WTC11 (cell line): Measurements from ENCODE around the gene KAZN. TPM values are rescaled to one million over a fixed set of nuclear protein-coding genes. Genes with fewer than 3 reads are reported as not detected.

Source experiments
- ATAC-seq: fragments of 200-7000 bp; cut with Tn5 transposase; 2 replicates; pipeline ENCODE4 v1.10.0; 2021; ENCODE audit warnings: mild to moderate bottlenecking, moderate library complexity
- CTCF ChIA-PET: fragments of 300-600 bp; sonication (Branson Sonifier 250); formaldehyde crosslinking; loops from one replicate; lab custom pipeline; 2021; ENCODE audit warnings: antibody characterized with exemption; lab: Charles Lee
- POLR2A ChIA-PET: fragments of 350-600 bp; sonication (Branson Sonifier 250); formaldehyde crosslinking; loops from one replicate; lab custom pipeline; 2021; ENCODE audit warnings: antibody characterized with exemption; lab: Charles Lee
- DNase-seq: peaks from one replicate; pipeline ENCODE4 v3.0.0; 2021; ENCODE audit warnings: low spot score
- H3K27ac Mint-ChIP-seq: 2 replicates; pipeline ENCODE4 v1.8.0; 2021; ENCODE audit warnings: mixed read lengths
- H3K27me3 Mint-ChIP-seq: 2 replicates; pipeline ENCODE4 v1.8.0; 2021; ENCODE audit warnings: low read depth, mild to moderate bottlenecking, moderate library complexity, mixed read lengths
- H3K36me3 Mint-ChIP-seq: 2 replicates; pipeline ENCODE4 v1.8.0; 2021; ENCODE audit warnings: mixed read lengths
- H3K4me1 Mint-ChIP-seq: 2 replicates; pipeline ENCODE4 v1.8.0; 2022; ENCODE audit warnings: mixed read lengths
- H3K4me3 Mint-ChIP-seq: 2 replicates; pipeline ENCODE4 v1.8.0; 2021; ENCODE audit warnings: mild to moderate bottlenecking, moderate library complexity, mixed read lengths
- H3K9me3 Mint-ChIP-seq: 2 replicates; pipeline ENCODE4 v1.8.0; 2021; ENCODE audit warnings: mixed read lengths
- ATF1 ChIP-seq: sonication (generic); formaldehyde crosslinking; IDR thresholded peaks from 2 replicates; pipeline ENCODE4 v1.8.1; 2023; ENCODE audit warnings: mild to moderate bottlenecking, moderate library complexity, missing genetic modification reagents
- GTF2I ChIP-seq: fragments of 250-450 bp; sonication (Bioruptor Pico); conservative IDR thresholded peaks from 2 replicates; pipeline ENCODE4 v1.4.0; 2021; ENCODE audit warnings: mild to moderate bottlenecking
- MXD4 ChIP-seq: fragments of 250-450 bp; sonication (Bioruptor Pico); IDR thresholded peaks from 2 replicates; pipeline ENCODE4 v1.8.0; 2021; ENCODE audit warnings: mild to moderate bottlenecking, moderate library complexity, borderline replicate concordance
- RELA ChIP-seq: sonication (generic); formaldehyde crosslinking; IDR thresholded peaks from 2 replicates; pipeline ENCODE4 v1.8.1; 2022; ENCODE audit warnings: missing genetic modification reagents, mild to moderate bottlenecking, borderline replicate concordance
- SMAD4 ChIP-seq: sonication (generic); formaldehyde crosslinking; IDR thresholded peaks from 2 replicates; pipeline ENCODE4 v1.8.0; 2022; ENCODE audit warnings: mild to moderate bottlenecking, missing genetic modification reagents
- ZNF317 ChIP-seq: sonication (generic); formaldehyde crosslinking; IDR thresholded peaks from 2 replicates; pipeline ENCODE4 v1.8.1; 2023; ENCODE audit warnings: low read depth, mild to moderate bottlenecking, moderate library complexity, missing genetic modification reagents, borderline replicate concordance
- ZNF416 ChIP-seq: fragments of 250-450 bp; sonication (Bioruptor Pico); IDR thresholded peaks from 2 replicates; pipeline ENCODE4 v1.9.0; 2021; ENCODE audit warnings: mild to moderate bottlenecking, inconsistent platforms
- total RNA-seq: library from RNA; stranded (reverse); gene quantifications from 3 replicates; pipeline ENCODE4 v1.2.3, GENCODE V29; 2021
- TF ChIP-seq, protein P1 (sequence below): sonication (generic); formaldehyde crosslinking; IDR thresholded peaks from 2 replicates; pipeline ENCODE4 v1.8.1; 2022; ENCODE audit warnings: mild to moderate bottlenecking, missing genetic modification reagents, moderate library complexity, borderline replicate concordance
- TF ChIP-seq, protein P2 (sequence below): fragments of 250-450 bp; sonication (Bioruptor Pico); IDR thresholded peaks from 2 replicates; pipeline ENCODE4 v1.9.0; 2021; ENCODE audit warnings: mild to moderate bottlenecking, borderline replicate concordance
- TF ChIP-seq, protein P3 (sequence below): sonication (generic); formaldehyde crosslinking; IDR thresholded peaks from 2 replicates; pipeline ENCODE4 v1.8.0; 2023; ENCODE audit warnings: missing genetic modification reagents, mild to moderate bottlenecking, borderline replicate concordance
- TF ChIP-seq, protein P4 (sequence below): fragments of 250-450 bp; sonication (Bioruptor Pico); IDR thresholded peaks from 2 replicates; pipeline ENCODE4 v2.1.2; 2022; ENCODE audit warnings: mild to moderate bottlenecking, moderate library complexity
- TF ChIP-seq, protein P5 (sequence below): sonication (generic); formaldehyde crosslinking; IDR thresholded peaks from 2 replicates; pipeline ENCODE4 v1.8.0; 2023; ENCODE audit warnings: mild to moderate bottlenecking, missing genetic modification reagents
- TF ChIP-seq, protein P6 (sequence below): sonication (generic); formaldehyde crosslinking; IDR thresholded peaks from 2 replicates; pipeline ENCODE4 v1.8.1; 2022; ENCODE audit warnings: mild to moderate bottlenecking, moderate library complexity, missing genetic modification reagents

Gene KAZN
- total RNA-seq, 1 experiment from 2014 or later, result 19.9 TPM

DNA sequence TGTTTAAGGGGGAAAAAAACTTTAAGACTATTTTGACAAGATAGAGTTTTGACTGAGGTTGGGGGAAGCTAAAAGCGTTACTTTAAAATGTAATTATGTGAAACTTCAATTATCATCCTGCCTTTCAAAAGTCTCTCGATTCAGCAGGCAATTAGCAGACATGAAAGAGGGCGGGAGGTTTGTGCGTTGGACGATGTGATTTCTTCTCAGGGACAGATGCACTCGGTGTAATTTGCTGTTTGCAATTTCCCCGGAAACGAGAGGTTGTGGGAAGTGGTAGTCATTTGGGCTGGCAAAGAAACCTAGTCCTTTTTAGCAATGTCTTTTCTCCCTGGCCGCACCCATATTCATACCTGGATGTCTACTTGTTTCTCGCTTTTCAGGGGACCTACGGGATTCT lies 27.1 kb downstream of the KAZN start:
- ChIA-PET POLR2A (no interaction called here), CTCF (no interaction called here)
- Mint-ChIP-seq H3K27ac (no peak overlapping the region), H3K27me3 (no peaks in the 10 kb centered on the region; the same call in 1 of the 2 replicates), H3K9me3 (peaks cover 19% of the 10 kb centered on the region), H3K4me3 (no peak overlapping the region), H3K4me1 (peaks cover 40% of the 10 kb centered on the region), H3K36me3 (peaks cover 3% of the 10 kb centered on the region; the same call in 1 of the 2 replicates)
- DNase-seq, result no peak
- TF ChIP-seq, protein P1, sequence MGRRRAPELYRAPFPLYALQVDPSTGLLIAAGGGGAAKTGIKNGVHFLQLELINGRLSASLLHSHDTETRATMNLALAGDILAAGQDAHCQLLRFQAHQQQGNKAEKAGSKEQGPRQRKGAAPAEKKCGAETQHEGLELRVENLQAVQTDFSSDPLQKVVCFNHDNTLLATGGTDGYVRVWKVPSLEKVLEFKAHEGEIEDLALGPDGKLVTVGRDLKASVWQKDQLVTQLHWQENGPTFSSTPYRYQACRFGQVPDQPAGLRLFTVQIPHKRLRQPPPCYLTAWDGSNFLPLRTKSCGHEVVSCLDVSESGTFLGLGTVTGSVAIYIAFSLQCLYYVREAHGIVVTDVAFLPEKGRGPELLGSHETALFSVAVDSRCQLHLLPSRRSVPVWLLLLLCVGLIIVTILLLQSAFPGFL (CRISPR knock-in tag), result no peak
- TF ChIP-seq SMAD4 (CRISPR knock-in tag) (no peak), ATF1 (CRISPR knock-in tag) (no peak), MXD4 (CRISPR knock-in tag) (no peak), RELA (CRISPR knock-in tag) (no peak), GTF2I (no peak), ZNF416 (no peak), ZNF317 (CRISPR knock-in tag) (no peak)
- TF ChIP-seq, protein P2, sequence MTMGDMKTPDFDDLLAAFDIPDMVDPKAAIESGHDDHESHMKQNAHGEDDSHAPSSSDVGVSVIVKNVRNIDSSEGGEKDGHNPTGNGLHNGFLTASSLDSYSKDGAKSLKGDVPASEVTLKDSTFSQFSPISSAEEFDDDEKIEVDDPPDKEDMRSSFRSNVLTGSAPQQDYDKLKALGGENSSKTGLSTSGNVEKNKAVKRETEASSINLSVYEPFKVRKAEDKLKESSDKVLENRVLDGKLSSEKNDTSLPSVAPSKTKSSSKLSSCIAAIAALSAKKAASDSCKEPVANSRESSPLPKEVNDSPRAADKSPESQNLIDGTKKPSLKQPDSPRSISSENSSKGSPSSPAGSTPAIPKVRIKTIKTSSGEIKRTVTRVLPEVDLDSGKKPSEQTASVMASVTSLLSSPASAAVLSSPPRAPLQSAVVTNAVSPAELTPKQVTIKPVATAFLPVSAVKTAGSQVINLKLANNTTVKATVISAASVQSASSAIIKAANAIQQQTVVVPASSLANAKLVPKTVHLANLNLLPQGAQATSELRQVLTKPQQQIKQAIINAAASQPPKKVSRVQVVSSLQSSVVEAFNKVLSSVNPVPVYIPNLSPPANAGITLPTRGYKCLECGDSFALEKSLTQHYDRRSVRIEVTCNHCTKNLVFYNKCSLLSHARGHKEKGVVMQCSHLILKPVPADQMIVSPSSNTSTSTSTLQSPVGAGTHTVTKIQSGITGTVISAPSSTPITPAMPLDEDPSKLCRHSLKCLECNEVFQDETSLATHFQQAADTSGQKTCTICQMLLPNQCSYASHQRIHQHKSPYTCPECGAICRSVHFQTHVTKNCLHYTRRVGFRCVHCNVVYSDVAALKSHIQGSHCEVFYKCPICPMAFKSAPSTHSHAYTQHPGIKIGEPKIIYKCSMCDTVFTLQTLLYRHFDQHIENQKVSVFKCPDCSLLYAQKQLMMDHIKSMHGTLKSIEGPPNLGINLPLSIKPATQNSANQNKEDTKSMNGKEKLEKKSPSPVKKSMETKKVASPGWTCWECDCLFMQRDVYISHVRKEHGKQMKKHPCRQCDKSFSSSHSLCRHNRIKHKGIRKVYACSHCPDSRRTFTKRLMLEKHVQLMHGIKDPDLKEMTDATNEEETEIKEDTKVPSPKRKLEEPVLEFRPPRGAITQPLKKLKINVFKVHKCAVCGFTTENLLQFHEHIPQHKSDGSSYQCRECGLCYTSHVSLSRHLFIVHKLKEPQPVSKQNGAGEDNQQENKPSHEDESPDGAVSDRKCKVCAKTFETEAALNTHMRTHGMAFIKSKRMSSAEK (CRISPR knock-in tag), result no peak
- TF ChIP-seq, protein P3, sequence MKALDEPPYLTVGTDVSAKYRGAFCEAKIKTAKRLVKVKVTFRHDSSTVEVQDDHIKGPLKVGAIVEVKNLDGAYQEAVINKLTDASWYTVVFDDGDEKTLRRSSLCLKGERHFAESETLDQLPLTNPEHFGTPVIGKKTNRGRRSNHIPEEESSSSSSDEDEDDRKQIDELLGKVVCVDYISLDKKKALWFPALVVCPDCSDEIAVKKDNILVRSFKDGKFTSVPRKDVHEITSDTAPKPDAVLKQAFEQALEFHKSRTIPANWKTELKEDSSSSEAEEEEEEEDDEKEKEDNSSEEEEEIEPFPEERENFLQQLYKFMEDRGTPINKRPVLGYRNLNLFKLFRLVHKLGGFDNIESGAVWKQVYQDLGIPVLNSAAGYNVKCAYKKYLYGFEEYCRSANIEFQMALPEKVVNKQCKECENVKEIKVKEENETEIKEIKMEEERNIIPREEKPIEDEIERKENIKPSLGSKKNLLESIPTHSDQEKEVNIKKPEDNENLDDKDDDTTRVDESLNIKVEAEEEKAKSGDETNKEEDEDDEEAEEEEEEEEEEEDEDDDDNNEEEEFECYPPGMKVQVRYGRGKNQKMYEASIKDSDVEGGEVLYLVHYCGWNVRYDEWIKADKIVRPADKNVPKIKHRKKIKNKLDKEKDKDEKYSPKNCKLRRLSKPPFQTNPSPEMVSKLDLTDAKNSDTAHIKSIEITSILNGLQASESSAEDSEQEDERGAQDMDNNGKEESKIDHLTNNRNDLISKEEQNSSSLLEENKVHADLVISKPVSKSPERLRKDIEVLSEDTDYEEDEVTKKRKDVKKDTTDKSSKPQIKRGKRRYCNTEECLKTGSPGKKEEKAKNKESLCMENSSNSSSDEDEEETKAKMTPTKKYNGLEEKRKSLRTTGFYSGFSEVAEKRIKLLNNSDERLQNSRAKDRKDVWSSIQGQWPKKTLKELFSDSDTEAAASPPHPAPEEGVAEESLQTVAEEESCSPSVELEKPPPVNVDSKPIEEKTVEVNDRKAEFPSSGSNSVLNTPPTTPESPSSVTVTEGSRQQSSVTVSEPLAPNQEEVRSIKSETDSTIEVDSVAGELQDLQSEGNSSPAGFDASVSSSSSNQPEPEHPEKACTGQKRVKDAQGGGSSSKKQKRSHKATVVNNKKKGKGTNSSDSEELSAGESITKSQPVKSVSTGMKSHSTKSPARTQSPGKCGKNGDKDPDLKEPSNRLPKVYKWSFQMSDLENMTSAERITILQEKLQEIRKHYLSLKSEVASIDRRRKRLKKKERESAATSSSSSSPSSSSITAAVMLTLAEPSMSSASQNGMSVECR (CRISPR knock-in tag), result no peak
- TF ChIP-seq, protein P4, sequence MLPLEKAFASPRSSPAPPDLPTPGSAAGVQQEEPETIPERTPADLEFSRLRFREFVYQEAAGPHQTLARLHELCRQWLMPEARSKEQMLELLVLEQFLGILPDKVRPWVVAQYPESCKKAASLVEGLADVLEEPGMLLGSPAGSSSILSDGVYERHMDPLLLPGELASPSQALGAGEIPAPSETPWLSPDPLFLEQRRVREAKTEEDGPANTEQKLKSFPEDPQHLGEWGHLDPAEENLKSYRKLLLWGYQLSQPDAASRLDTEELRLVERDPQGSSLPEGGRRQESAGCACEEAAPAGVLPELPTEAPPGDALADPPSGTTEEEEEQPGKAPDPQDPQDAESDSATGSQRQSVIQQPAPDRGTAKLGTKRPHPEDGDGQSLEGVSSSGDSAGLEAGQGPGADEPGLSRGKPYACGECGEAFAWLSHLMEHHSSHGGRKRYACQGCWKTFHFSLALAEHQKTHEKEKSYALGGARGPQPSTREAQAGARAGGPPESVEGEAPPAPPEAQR, result no peak
- TF ChIP-seq, protein P5, sequence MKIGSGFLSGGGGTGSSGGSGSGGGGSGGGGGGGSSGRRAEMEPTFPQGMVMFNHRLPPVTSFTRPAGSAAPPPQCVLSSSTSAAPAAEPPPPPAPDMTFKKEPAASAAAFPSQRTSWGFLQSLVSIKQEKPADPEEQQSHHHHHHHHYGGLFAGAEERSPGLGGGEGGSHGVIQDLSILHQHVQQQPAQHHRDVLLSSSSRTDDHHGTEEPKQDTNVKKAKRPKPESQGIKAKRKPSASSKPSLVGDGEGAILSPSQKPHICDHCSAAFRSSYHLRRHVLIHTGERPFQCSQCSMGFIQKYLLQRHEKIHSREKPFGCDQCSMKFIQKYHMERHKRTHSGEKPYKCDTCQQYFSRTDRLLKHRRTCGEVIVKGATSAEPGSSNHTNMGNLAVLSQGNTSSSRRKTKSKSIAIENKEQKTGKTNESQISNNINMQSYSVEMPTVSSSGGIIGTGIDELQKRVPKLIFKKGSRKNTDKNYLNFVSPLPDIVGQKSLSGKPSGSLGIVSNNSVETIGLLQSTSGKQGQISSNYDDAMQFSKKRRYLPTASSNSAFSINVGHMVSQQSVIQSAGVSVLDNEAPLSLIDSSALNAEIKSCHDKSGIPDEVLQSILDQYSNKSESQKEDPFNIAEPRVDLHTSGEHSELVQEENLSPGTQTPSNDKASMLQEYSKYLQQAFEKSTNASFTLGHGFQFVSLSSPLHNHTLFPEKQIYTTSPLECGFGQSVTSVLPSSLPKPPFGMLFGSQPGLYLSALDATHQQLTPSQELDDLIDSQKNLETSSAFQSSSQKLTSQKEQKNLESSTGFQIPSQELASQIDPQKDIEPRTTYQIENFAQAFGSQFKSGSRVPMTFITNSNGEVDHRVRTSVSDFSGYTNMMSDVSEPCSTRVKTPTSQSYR (CRISPR knock-in tag), result no peak
- TF ChIP-seq, protein P6, sequence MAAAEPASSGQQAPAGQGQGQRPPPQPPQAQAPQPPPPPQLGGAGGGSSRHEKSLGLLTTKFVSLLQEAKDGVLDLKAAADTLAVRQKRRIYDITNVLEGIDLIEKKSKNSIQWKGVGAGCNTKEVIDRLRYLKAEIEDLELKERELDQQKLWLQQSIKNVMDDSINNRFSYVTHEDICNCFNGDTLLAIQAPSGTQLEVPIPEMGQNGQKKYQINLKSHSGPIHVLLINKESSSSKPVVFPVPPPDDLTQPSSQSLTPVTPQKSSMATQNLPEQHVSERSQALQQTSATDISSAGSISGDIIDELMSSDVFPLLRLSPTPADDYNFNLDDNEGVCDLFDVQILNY (CRISPR knock-in tag), result no peak
- no peak for ATAC-seq
